HTR-8/SVneo (cell line): ENCODE results near the gene MUC20.
"Not testable (repeated sequence)": the region's sequence is repeated elsewhere in the genome, so short reads cannot be mapped to it uniquely, and the experiment has no call there.

ENCODE experiments used
- DNase-seq: peaks from one replicate; pipeline ENCODE4 v3.0.0; 2011; ENCODE audit warnings: low spot score, mixed read lengths; ENCODE audit not compliant: insufficient read length
- FAIRE-seq: peaks from 2 replicates; lab custom pipeline; 2011; peaks lifted over from hg19 to GRCh38; lab: Jason Lieb, UNC

Gene MUC20

GRCh38 chr3:195727606-195728195 lies 6.9 kb downstream of the MUC20 start:
- FAIRE-seq = no peak
- no peak for DNase-seq

GRCh38 chr3:195728789-195729188 lies 8.0 kb downstream of the MUC20 start:
- not testable (repeated sequence) for FAIRE-seq, DNase-seq

- no peak for DNase-seq
- FAIRE-seq = no peak
These were observed 8.9 kb downstream of the MUC20 start for GRCh38 chr3:195729476-195730251.

GRCh38 chr3:195731356-195731905 lies 10.7 kb downstream of the MUC20 start:
- FAIRE-seq = no peak
- no peak for DNase-seq

GRCh38 chr3:195732940-195733339 lies 12.2 kb downstream of the MUC20 start:
- no peak for FAIRE-seq
- no peak for DNase-seq

GRCh38 chr3:195735036-195735695 lies 14.4 kb downstream of the MUC20 start:
- DNase-seq (no peak), FAIRE-seq (no peak)

GRCh38 chr3:195736866-195737490 lies 16.2 kb downstream of the MUC20 start:
- no peak for FAIRE-seq
- no peak for DNase-seq

GRCh38 chr3:195737782-195738181 lies 17.0 kb downstream of the MUC20 start:
- FAIRE-seq = not testable (repeated sequence)

GRCh38 chr3:195738274-195739044 lies 17.7 kb downstream of the MUC20 start:
- DNase-seq = no peak
- peak; percentile 16 for FAIRE-seq

More at GRCh38 chr3:195737782-195738181, 17.0 kb downstream of the MUC20 start:
- DNase-seq = not testable (repeated sequence)

GRCh38 chr3:195739561-195740111 lies 18.9 kb downstream of the MUC20 start:
- no peak for DNase-seq
- FAIRE-seq = no peak

- DNase-seq = no peak
- FAIRE-seq = no peak
These were observed 23.7 kb downstream of the MUC20 start for GRCh38 chr3:195744437-195744836.

- no peak for FAIRE-seq
These were observed 25.6 kb downstream of the MUC20 start for GRCh38 chr3:195746346-195746745.

GRCh38 chr3:195746751-195747150 lies 26.0 kb downstream of the MUC20 start:
- FAIRE-seq (no peak), DNase-seq (no peak)

More at GRCh38 chr3:195746346-195746745, 25.6 kb downstream of the MUC20 start:
- no peak for DNase-seq

GRCh38 chr3:195748661-195749060 lies 27.9 kb downstream of the MUC20 start:
- FAIRE-seq = no peak
- DNase-seq = no peak

- DNase-seq, FAIRE-seq: not testable (repeated sequence)
These were observed 28.3 kb downstream of the MUC20 start for GRCh38 chr3:195749101-195749500.

GRCh38 chr3:195750797-195751520 lies 30.2 kb downstream of the MUC20 start:
- FAIRE-seq (no peak), DNase-seq (no peak)

GRCh38 chr3:195751560-195751959 lies 30.8 kb downstream of the MUC20 start:
- DNase-seq (no peak), FAIRE-seq (no peak)

GRCh38 chr3:195752066-195752465 lies 31.3 kb downstream of the MUC20 start:
- FAIRE-seq = no peak

More at GRCh38 chr3:195752066-195752465, 31.3 kb downstream of the MUC20 start:
- DNase-seq = no peak
